Natural killer cell (primary cell): ENCODE data around the gene BIRC2. TPM values are rescaled to one million over a fixed set of nuclear protein-coding genes. Genes with fewer than 3 reads are reported as not detected.

Source experiments
- ATAC-seq, 3 donors: fragments of 150-1000 bp in 2 of 3; fragments of 200-7000 bp in 1 of 3; cut with Tn5 transposase; 1 replicate in 1 of 3; 2 replicates in 2 of 3; pipeline ENCODE4 v1.10.0; 2021; ENCODE audit warnings: mild to moderate bottlenecking in 2 of 3, moderate library complexity in 2 of 3
- DNase-seq, 2 donors: peaks; one replicate each; pipeline versions ENCODE4 v3.0.0 to v3.0.0-alpha.2; 2013 to 2021; ENCODE audit warnings: mixed read lengths in 1 of 2
- H3K27ac ChIP-seq: one replicate; pipeline ENCODE4 v1.5.1; 2013; ENCODE audit warnings: mild to moderate bottlenecking, low read length
- H3K27me3 ChIP-seq: one replicate; pipeline ENCODE4 v1.6.1; 2013; ENCODE audit warnings: low read length; ENCODE audit not compliant: control insufficient read depth, insufficient read depth
- H3K36me3 ChIP-seq: one replicate; pipeline ENCODE4 v1.6.1; 2013; ENCODE audit warnings: low read length; ENCODE audit not compliant: control insufficient read depth, insufficient read depth
- H3K4me1 ChIP-seq: one replicate; pipeline ENCODE4 v1.6.1; 2013; ENCODE audit warnings: low read length; ENCODE audit not compliant: control insufficient read depth, insufficient read depth
- H3K4me3 ChIP-seq: one replicate; pipeline ENCODE4 v1.5.1; 2013; ENCODE audit warnings: low read length
- H3K9me3 ChIP-seq: one replicate; pipeline ENCODE4 v1.6.1; 2013; ENCODE audit warnings: low read length; ENCODE audit not compliant: control insufficient read depth, insufficient read depth
- H3K27ac Mint-ChIP-seq, 2 donors: one replicate each; pipeline ENCODE4 v1.8.0; 2022; ENCODE audit warnings: mild to moderate bottlenecking in 2 of 2, mixed read lengths in 2 of 2, moderate library complexity in 1 of 2
- H3K27me3 Mint-ChIP-seq, 2 donors: one replicate each; pipeline ENCODE4 v1.8.0; 2022; ENCODE audit warnings: low read depth in 2 of 2, mixed read lengths in 2 of 2
- H3K36me3 Mint-ChIP-seq: one replicate; pipeline ENCODE4 v1.8.0; 2022; ENCODE audit warnings: mixed read lengths
- H3K4me1 Mint-ChIP-seq, 2 donors: one replicate each; pipeline ENCODE4 v1.8.0; 2022; ENCODE audit warnings: mixed read lengths in 2 of 2
- H3K4me3 Mint-ChIP-seq: one replicate; pipeline ENCODE4 v1.8.0; 2022; ENCODE audit warnings: mild to moderate bottlenecking, moderate library complexity, mixed read lengths
- H3K9me3 Mint-ChIP-seq, 2 donors: one replicate each; pipeline ENCODE4 v1.8.0; 2022; ENCODE audit warnings: mixed read lengths in 2 of 2
- WGBS: methylation state at CpG from one replicate; pipeline ENCODE4 v1.1.7; 2013; ENCODE audit warnings: missing lambda C conversion rate; ENCODE audit not compliant: insufficient coverage; 5-methylcytosine and 5-hydroxymethylcytosine counted together
- intact Hi-C: fragments of 100-400 bp; cut with micrococcal nuclease; formaldehyde crosslinking; loops from one replicate; pipeline ENCODE4 v1.14.2; 2022
- total RNA-seq, 4 donors: library from RNA; stranded (reverse); fragments of 120-200 nt in 1 of 4; gene quantifications; one replicate each; pipeline versions ENCODE4 v1.2.3 to v1.2.4, GENCODE V29; 2013 to 2022
- TF ChIP-seq, protein P1 (sequence below): fragments of 200-600 bp; IDR thresholded peaks from one replicate; pipeline ENCODE4 v1.8.0; 2022; ENCODE audit warnings: antibody characterized with exemption

BIRC2 gene
- total RNA-seq, 3 donors from 2014 or later (not counting 1 experiment from before 2014, with no cell fraction given): 92.2 to 146 (median 111) TPM

DNA sequence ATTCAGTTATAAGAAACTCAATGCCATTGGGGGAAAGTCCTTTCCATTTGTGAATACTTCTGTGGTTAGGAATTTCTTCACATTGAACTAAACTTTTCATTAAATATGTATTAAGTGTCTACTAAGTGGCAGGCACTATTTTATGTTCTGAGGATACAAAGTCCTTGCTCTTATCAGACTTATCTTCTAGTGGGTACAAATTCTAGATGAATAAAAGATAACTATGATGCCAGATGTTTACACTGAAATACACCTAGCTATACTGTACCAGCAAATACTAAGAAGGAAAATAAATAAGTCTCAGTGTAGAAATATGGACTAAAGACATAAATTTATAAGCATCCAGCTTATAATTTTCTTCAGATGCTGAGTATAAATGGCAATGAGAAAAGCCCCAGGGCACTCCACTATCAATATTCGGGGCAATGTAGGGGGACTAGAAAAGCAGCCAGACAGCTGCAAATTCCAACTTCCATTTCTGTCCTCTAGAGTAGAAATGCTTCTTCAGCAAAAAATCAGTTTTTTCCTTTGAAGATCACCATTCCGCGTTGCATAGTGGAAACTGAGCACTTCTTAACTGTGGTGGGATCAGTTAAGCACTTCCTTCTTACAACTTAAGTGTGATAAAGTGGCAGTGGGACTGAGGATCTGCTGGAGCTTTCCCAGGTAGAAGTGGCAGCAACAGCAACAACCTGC, 41.5 kb upstream of the BIRC2 start:
- H3K4me1 Mint-ChIP-seq: peaks cover 12 to 21% of the 10 kb centered on the region in 2 donors
- Histone ChIP-seq H3K27me3 (no peaks in the 10 kb centered on the region), H3K36me3 (no peaks in the 10 kb centered on the region), H3K4me3 (no peak overlapping the region), H3K27ac (peak overlapping the region; percentile 49), H3K4me1 (peaks cover 36% of the 10 kb centered on the region), H3K9me3 (peaks cover 10% of the 10 kb centered on the region)
- no peak overlapping the region for H3K4me3 Mint-ChIP-seq
- WGBS: 73% methylated on average over 3 of the region's 3 CpGs
- TF ChIP-seq, protein P1, sequence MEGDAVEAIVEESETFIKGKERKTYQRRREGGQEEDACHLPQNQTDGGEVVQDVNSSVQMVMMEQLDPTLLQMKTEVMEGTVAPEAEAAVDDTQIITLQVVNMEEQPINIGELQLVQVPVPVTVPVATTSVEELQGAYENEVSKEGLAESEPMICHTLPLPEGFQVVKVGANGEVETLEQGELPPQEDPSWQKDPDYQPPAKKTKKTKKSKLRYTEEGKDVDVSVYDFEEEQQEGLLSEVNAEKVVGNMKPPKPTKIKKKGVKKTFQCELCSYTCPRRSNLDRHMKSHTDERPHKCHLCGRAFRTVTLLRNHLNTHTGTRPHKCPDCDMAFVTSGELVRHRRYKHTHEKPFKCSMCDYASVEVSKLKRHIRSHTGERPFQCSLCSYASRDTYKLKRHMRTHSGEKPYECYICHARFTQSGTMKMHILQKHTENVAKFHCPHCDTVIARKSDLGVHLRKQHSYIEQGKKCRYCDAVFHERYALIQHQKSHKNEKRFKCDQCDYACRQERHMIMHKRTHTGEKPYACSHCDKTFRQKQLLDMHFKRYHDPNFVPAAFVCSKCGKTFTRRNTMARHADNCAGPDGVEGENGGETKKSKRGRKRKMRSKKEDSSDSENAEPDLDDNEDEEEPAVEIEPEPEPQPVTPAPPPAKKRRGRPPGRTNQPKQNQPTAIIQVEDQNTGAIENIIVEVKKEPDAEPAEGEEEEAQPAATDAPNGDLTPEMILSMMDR: no peak
- ATAC-seq (no peak), DNase-seq (no peak)
- H3K36me3 Mint-ChIP-seq: no peaks in the 10 kb centered on the region
- H3K9me3 Mint-ChIP-seq: peaks cover 2 to 5% of the 10 kb centered on the region in 2 donors
- peaks cover 0 to 2% of the 10 kb centered on the region in 2 donors for H3K27me3 Mint-ChIP-seq
- H3K27ac Mint-ChIP-seq: no peak overlapping the region
- intact Hi-C loops: no loop called here

DNA sequence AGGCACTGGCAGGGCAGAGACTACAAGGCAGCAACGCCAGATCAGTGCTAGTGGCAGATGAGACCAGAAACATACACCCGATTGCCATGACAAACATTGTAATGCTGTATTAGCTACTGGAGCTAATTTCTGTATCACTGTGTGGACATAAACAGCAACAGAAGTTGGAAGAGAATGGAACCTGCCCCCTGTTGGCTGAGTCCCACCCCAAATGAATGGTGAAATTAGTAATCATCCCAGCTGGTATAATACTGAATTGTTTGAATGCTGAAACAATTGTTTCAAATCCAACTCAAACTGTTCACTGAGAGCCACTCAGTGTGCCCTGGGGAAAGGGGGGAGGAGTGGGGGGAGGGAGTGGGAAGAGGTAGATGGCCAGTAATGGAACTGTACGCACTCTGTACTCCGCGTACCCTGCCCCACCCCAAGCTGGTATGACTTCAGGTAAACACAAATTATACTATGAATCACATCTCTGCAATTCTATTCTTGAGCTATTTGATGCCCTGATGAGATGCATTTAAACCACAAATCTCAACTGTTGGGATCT, 40.9 kb upstream of the BIRC2 start:
- Histone ChIP-seq H3K4me3 (no peak overlapping the region), H3K9me3 (peaks cover 10% of the 10 kb centered on the region), H3K36me3 (no peaks in the 10 kb centered on the region), H3K4me1 (peaks cover 30% of the 10 kb centered on the region), H3K27ac (peak overlapping the region; percentile 49), H3K27me3 (no peaks in the 10 kb centered on the region)
- no peak overlapping the region for H3K4me3 Mint-ChIP-seq
- no peak for ATAC-seq
- H3K27ac Mint-ChIP-seq: peak overlapping the region in 1 of 2 donors; percentile 6
- intact Hi-C loops: no loop called here
- peaks cover 2 to 5% of the 10 kb centered on the region in 2 donors for H3K9me3 Mint-ChIP-seq
- peak in 1 of 2 donors; percentile 40 for DNase-seq
- TF ChIP-seq, protein P1: no peak
- H3K36me3 Mint-ChIP-seq: no peaks in the 10 kb centered on the region
- peaks cover 0 to 2% of the 10 kb centered on the region in 2 donors for H3K27me3 Mint-ChIP-seq
- WGBS: 81% methylated on average over 5 of the region's 5 CpGs
- H3K4me1 Mint-ChIP-seq: peaks cover 12 to 21% of the 10 kb centered on the region in 2 donors

- peaks cover 29% of the 10 kb centered on the region for H3K4me1 ChIP-seq
- H3K4me3 ChIP-seq: no peak overlapping the region
- Mint-ChIP-seq H3K4me1 (peaks cover 12 to 17% of the 10 kb centered on the region in 2 donors), H3K27me3 (no peaks in the 10 kb centered on the region), H3K4me3 (peak overlapping the region; percentile 38), H3K36me3 (no peaks in the 10 kb centered on the region), H3K9me3 (peaks cover 2 to 3% of the 10 kb centered on the region in 2 donors), H3K27ac (peak overlapping the region in 1 of 2 donors; percentile 6)
- intact Hi-C loops: no loop called here
- no peaks in the 10 kb centered on the region for H3K36me3 ChIP-seq
- H3K27ac ChIP-seq: peak overlapping the region; percentile 49
- no peaks in the 10 kb centered on the region for H3K27me3 ChIP-seq
- DNase-seq: peak in 1 of 2 donors; percentile 78
- WGBS: 28% methylated on average over 9 of the region's 9 CpGs
- H3K9me3 ChIP-seq: peaks cover 10% of the 10 kb centered on the region
- ATAC-seq: peak; percentile 21 to 77 (median 64)
- TF ChIP-seq, protein P1: no peak
These were observed 39.9 kb upstream of the BIRC2 start for GRCh38 chr11:102306817-102307726.
